ENCODE data around the gene MEX3B.

GRCh38 chr15:82005239-82005638 is 40.6 kb downstream of the MEX3B start:
- TF ChIP-seq CTCF (IDR thresholded peaks at IDR 0.05) (no peak), POLR2A (IDR thresholded peaks at IDR 0.05) (no peak)
